Renal cortex interstitium (tissue), 11 donors: ENCODE results near the gene SLC25A45. TPM values are rescaled to one million over a fixed set of nuclear protein-coding genes. Genes with fewer than 3 reads are reported as not detected.
A peak's percentile ranks its signal among the peaks of the same experiment; 100 is the strongest.

ENCODE experiments used
- DNase-seq, 11 donors: peaks; one replicate each; pipeline ENCODE4 v3.0.0-alpha.2; 2013; ENCODE audit warnings: low read depth in 9 of 11, low spot score in 4 of 11; ENCODE audit errors: extremely low read depth in 1 of 11
- polyA plus RNA-seq, 3 donors: library from polyadenylated mRNA; unstranded; fragments of 120-200 nt; gene quantifications; one replicate each; pipeline ENCODE4 v1.2.1, GENCODE V29; 2013; ENCODE audit not compliant: insufficient read length in 3 of 3

Gene SLC25A45
- polyA plus RNA-seq, 3 donors = 5.5 to 9.2 (median 6.3) TPM

DNA sequence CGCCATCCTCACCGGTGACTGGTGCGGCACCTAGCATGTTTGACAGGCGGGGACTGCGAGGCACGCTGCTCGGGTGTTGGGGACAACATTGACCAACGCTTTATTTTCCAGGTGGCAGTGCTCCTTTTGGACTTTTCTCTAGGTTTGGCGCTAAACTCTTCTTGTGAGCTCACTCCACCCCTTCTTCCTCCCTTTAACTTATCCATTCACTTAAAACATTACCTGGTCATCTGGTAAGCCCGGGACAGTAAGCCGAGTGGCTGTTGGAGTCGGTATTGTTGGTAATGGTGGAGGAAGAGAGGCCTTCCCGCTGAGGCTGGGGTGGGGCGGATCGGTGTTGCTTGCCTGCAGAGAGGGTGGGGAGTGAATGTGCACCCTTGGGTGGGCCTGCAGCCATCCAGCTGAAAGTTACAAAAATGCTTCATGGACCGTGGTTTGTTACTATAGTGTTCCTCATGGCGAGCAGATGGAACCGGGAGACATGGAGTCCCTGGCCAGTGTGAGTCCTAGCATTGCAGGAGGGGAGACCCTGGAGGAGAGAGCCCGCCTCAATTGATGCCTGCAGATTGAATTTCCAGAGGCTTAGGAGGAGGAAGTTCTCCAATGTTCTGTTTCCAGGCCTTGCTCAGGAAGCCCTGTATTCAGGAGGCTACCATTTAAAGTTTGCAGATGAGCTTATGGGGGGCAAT is 41.2 kb upstream of the SLC25A45 start:
- DNase-seq = no peak

DNA sequence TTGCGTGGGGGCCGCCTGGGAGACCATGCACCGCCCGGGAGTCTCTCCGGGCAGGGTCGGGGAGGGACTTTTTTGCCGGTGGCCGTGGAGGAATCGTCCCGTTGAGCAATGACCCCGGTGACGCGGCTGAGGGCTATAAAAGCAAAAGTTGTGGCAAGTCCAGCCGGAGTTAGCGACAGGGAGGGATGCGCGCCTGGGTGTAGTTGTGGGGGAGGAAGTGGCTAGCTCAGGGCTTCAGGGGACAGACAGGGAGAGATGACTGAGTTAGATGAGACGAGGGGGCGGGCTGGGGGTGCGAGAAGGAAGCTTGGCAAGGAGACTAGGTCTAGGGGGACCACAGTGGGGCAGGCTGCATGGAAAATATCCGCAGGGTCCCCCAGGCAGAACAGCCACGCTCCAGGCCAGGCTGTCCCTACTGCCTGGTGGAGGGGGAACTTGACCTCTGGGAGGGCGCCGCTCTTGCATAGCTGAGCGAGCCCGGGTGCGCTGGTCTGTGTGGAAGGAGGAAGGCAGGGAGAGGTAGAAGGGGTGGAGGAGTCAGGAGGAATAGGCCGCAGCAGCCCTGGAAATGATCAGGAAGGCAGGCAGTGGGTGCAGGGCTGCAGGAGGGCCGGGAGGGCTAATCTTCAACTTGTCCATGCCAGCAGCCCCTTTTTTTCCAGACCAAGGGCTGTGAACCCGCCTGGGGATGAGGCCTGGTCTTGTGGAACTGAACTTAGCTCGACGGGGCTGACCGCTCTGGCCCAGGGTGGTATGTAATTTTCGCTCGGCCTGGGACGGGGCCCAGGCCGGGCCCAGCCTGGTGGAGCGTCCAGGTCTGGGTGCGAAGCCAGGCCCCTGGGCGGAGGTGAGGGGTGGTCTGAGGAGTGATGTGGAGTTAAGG is 40.4 kb upstream of the SLC25A45 start, which contains the start of gene NEAT1:
TSS of gene NEAT1 (plus strand) at position 166 of the 883 bp plus-strand sequence.
- peak; percentile 79 to 93 (median 90) for DNase-seq

DNA sequence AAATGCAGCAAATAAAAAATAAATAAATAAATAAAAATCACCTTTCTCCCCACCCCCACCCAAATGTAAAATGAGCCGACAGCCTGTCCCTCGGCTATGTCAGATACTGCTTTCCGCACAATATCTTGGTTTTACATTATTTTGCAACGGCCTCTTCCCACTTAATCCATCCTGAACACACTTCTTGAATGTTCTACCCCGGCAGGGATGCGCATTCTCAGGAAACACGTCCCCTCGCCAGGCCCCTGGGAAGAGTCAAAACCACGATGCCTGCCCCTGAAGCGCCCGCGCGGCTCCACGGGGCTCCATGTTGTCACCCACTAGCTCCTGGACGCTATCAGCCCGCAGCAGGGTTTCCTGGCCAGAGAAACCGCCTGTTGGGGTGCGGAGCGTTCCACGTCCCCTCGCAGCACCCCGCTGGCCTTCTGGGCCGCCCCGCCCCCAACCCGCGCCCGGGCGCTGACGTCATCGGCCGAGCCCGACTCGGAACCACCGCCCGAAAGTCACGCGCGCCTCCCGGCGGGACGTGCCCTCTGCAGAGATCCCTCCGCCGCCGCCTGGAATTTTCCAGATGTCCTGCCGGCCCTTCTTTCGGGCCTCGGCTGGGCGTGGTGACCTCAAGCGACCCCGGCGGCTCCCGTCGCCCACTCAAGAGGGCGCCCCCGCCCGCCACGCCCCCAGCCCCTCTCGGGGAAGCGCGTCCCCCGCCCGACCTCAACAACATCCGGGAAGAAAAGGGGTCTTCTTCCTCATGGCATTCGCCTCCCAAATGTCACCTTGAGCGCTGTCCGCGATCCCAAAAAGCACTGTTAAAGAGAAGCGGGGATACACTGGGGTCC is 39.6 kb upstream of the SLC25A45 start:
- DNase-seq = peak in 10 of 11 donors; percentile 87 to 97 (median 94)

DNA sequence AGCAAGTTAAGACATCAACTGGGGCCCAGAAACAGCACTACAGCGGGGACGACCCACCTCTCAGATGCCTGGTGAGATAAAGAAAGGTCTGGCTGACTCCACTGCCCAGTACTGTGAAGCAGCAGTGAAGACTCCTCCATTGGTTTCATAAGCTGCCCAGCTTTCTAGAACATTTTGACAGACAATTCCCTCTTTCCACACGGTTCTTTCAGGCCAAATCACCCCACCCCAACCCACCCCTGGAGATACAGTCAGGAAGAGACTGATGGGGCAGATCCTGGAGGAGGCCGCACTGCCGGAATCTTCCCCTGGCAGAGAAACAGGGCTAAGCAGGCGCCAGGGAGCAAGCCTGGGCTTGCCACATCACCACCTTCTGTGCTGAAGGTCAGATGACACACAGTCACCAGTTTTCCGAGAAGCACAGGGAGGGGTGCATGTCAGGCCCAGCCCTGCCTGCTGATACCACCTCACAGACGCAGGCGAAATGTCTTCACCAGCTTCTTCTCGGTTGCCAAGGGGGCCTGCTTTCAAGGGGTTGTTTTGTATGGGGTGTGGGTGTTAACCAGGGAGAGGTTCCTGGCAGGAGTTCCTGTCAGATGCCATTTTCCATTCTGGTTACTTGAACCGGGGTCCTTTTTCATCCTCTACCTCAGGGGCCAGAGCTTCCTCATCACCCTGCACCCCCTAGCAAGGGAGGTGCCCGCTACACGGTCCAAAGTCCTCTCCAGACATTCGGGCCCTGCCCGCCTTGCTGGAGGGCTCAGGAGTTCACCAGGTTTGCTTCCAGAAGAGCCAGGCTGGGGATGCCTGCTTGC is 38.7 kb upstream of the SLC25A45 start:
- DNase-seq = no peak

DNA sequence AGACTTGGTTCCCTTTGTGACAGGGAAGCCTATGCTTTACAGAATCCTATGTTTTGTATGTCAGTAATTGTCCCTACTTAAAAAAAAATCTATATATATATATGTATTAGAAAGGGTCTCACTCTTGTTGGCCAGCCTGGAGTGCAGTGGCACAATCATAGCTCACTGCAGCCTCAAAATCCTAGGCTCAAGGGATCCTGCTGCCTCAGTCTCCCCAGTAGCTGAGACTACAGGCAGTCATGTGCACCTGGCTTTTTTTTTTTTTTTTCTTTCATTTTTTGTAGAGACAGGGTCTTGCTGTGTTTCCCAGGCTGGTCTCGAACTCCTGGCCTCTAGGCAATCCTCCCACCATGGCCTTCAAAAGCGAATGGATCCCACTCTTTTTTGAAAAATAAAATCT is 38.1 kb upstream of the SLC25A45 start:
- no peak for DNase-seq

DNA sequence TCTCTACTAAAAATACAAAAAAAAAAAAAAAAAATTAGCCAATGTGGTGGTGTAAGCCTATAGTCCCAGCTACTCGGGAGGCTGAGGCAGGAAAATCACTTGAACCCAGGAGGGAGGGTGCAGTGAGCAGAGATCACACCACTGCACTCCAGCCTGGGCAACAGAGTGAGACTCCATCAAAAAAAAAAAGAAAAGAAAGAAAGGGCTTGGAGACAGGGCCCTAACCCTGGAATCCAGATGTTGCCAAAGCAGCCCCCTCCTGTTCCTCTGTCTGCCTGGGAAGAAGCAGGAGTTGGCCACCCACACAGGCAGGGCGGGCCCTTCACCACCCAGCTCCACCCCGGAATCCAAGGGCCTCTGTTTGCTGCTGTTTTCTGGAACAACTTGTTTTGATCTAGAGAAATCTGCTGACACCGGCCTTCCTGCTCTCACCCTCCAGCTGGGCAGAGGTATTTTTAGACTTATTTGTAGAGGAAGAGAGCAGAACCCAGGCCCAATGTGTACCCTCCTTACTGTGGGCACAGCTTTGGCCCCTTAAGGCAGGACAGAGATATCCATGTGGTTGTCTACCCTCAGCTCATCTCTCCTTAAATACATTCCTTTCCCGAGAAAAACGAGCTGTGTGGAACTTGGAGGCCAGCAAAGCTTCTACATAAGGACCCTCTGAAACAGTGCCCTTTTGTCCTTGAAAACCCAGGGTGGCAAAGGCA is 37.5 kb upstream of the SLC25A45 start:
- peak in 1 of 11 donors; percentile 80 for DNase-seq

DNA sequence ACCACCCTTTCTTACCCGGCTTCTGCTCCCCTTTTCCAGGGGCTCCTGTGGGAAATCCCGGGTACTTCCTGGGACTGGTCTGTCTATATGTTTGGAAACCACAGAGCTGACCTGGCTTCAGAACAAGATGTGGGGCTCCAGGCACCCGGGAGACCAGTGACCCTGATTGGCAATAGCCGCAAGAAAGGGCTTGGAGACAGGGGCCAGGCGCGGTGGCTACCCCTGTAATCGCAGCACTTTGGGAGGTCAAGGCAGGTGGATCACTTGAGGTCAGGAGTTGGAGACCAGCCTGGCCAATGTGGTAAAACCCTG is 37.0 kb upstream of the SLC25A45 start:
- no peak for DNase-seq

DNA sequence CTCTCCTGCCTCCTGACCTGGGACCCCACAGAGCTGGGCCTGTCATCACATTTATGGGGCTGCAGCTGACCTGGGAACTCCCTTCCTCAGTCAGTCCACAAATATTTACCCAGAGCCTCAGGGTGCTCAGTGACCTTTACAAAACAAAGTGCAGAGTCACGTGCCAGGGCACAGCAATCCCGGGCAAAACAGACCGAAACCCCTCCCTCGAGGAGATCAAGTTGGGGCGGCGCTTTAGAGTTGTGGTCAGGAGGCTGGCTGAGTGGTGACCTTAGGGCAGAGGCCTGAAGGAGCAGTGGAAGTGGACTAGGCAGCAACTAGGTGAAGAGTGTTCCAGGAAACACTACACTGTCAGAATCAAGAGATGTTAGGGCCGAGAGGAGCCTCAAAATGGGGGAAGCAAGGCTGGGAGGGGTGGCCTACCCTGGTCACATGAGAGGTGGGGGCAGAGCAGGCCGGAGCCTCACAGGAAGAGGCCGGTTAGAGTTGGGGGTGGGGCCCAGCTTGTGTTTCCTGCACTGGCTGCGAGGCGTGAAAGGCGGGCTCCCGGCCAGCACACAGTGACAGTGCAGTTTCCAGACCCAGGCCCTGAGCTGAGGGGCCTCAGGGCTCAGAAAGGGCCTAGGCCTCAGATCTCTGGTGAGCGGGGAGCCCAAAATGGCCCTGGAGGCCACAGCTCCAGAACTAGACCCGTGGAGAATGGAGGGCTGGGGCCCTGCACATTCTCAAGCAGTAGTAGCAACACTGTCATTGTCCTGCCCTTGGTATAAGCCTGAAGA is 36.4 kb upstream of the SLC25A45 start:
- peak in 10 of 11 donors; percentile 86 to 96 (median 92) for DNase-seq

DNA sequence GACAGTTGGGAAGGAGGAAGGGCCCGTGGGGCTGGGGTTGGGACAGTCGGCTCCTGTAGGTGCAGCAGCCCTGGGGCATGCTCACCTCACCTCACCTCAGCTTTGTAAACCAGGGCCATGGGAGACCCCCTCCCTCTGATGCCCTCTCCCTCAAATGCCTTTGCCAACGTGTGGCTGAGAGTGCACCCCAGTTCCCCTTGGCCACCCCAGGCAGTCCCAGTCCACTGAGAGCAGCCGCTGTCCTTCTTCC is 35.9 kb upstream of the SLC25A45 start:
- no peak for DNase-seq

DNA sequence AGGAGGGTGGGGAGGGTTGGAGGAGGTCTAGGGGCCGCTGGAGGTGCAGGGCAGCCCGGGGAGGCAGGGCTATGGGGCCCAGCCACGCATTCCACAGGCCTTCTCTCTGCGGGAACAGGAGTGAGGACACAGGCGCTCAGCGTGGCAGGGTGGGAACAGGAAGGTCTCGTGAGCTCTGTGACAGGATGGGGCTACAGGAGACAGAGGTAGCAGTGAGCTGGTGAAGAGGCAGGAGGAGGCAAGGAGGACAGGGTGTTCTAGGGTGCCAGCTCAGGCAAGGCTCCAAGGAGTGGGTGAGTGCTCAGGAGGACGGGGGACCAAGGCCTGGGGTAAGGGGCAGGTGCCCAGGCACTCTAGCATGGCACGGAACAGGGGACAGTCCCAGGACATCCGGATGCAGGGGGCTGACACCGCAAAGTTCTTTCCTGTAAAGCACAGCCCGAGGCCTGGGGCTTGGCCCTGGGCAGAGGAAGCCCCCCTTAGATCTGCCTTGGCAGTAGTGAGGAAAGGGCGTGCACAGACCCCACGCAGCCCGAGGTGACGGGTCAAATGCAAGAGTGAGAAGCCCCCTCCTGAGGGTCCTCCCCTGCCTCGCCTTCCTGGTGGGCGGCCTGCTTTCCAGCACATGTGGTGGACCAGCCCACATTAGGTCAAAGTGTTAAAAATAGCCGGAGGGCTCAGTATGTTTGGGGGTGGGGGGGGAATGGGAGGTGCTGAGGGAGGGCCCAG is 35.4 kb upstream of the SLC25A45 start:
- DNase-seq = no peak

DNA sequence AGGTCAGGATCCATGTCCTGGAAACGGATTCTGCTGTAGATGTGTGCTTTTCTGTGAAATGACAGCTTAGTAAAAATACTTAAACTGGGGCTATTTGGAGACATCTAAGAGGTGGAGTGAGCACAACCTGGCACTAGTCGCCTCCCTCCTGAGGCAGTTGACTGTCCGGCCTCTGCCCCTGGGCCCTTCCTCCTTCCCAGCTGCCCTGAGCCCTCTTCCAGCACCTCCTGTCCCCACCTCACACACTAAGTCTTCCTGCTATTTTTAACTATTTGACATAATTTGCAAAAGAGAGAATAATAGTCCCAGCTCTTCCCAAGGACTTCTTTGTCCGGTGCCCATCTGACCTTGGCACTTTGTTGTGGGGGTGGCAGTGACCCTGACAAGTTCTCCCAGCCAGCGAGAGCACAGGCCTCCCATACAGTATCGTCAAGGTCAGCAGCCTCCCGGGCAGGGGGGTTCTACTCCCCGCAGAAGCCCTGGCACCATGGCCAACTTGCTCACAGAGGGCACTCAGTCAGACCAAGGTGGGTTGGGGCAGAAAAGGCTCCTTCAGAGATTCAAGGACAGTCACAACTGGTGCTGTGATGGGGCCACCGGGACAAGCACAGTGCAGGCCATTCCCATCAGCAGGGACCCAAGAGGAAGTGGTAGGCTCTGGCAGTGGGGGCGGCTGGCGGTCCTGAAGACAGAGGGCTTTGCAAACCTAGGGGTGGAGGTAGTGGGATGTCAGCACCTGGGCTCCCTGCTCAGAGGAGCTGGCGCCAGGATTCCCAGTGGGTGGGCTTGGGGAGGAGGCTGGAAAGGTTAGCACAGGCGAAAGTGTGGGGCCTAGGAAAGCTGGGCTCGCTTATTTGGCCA is 34.6 kb upstream of the SLC25A45 start:
- no peak for DNase-seq

DNA sequence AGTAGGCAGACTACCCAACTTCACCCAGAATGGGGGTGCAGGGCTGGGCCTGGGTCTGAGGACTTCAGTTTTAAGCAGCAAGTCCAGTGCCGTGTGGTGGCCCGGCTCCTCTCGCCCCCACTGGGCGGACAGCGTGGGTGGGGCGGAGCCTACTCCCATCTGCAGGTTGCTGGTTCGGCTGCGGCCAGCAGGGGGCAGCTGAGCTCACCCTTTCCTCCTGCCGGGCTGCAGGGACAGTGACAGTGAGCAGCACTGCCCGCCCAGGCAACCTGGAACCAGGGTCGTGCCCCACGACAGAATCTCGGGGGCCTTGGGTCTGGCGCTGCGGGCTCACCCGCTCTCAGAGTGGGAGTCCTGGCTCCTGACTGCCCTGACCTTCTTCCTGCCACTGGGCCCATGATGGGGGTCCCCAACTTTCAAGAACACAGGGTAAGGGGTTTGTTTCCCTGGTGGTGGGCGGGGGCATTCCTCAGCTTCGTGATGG is 33.9 kb upstream of the SLC25A45 start:
- peak in 5 of 11 donors; percentile 76 to 83 (median 81) for DNase-seq

DNA sequence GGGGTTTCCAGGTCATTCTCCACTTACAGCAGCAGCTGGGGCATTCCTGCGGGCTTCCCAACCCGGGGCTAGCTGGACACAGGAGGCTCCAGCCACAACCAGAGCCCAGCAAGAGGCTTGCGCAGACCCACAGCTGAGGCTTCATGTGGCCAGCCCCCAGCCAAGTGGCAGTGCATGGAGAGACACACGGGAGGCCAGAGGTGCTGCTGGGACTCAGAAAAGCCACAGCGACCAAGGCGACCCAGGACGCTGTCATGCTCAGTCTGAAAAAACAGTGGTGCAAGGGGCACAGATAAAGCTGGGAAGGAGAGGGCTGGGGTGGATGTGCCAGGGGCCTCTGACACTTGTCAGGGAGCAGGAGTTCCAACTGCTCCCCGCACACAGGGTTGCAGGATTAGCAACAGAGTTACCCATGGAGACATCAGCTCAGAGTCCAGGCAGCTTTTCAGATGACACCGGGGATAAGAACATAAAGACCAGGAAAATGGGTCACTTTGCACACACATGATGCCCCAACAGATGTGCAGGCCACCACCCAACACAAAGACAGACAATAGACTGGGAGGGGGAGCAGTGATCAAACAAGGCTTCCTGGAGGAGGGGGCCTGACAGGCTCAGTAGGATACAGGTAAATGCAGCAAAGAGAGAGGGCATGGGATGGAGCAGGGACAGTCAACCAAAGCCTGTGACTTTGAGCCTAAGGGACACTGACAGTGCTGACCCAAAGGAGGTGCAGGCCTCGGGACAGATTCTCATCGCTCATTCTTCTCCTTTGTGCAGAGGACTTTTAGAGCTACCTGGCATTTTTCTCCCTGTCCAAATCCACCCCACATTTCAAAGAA is 33.3 kb upstream of the SLC25A45 start:
- DNase-seq = no peak

DNA sequence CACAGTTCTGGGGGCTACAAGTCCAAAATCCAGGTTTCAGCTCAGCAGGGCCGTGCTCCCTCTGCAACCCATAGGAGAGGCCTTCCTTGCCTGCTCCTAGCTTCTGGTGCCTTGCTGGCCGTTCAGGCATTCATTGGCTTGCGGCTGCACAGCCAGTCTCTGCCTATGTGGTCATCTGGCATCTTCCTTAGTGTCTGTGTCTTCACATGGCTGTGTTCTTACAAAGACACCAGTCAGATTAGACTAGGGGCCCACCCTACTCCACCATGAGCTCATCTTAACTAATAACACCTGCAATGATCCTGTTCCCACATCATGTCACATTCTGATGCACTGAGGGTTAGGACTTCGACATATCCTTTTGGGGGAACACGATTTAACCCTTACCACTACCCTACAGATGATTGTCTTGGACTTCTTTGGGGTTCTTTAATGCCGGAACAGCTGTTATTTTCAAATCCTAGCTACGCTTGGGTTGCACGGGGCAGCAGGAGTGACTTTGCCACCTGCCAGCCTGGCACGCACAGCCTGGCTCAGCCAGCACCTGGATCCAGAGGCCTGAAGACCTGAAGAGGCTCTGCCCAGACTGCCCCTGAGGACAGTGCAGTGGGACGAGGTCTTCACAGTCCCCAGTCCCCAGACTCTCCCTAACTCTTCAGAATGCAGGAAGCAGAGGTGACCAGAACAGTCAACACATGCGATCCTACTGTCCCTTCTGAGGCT is 32.5 kb upstream of the SLC25A45 start:
- no peak for DNase-seq
